ENCODE data around the gene TPSG1.
"Not testable (repeated sequence)": the region's sequence is repeated elsewhere in the genome, so short reads cannot be mapped to it uniquely, and the experiment has no call there.

Gene TPSG1

GRCh38 chr16:1256296-1256873 is 31.3 kb upstream of the TPSG1 start:
- not testable (repeated sequence) for DNase-seq

- DNase-seq: not testable (repeated sequence)
Measured at GRCh38 chr16:1255276-1256122, 30.4 kb upstream of the TPSG1 start, which contains the start of gene TPSD1. TSS of gene TPSD1 (plus strand) at chr16:1256069. CDS start at chr16:1256281, 212 bp downstream.

- not testable (repeated sequence) for DNase-seq
Measured at GRCh38 chr16:1254821-1255220, 29.8 kb upstream of the TPSG1 start.

GRCh38 chr16:1253701-1254364 is 28.8 kb upstream of the TPSG1 start:
- not testable (repeated sequence) for DNase-seq

GRCh38 chr16:1249031-1249755 is 24.1 kb upstream of the TPSG1 start:
- not testable (repeated sequence) for DNase-seq

- not testable (repeated sequence) for DNase-seq
Measured at GRCh38 chr16:1247903-1248537, 23.0 kb upstream of the TPSG1 start.

- no peak for DNase-seq
Measured at GRCh38 chr16:1245452-1246020, 20.5 kb upstream of the TPSG1 start.

- DNase-seq: no peak
Measured at GRCh38 chr16:1244881-1245280, 19.8 kb upstream of the TPSG1 start.

- not testable (repeated sequence) for DNase-seq
Measured at GRCh38 chr16:1243907-1244850, 19.1 kb upstream of the TPSG1 start.

- not testable (repeated sequence) for DNase-seq
Measured at GRCh38 chr16:1243363-1243762, 18.3 kb upstream of the TPSG1 start.

GRCh38 chr16:1241081-1241480 is 16.0 kb upstream of the TPSG1 start:
- not testable (repeated sequence) for DNase-seq

GRCh38 chr16:1240436-1240835 is 15.4 kb upstream of the TPSG1 start, which contains the start of gene TPSAB1:
TSS of gene TPSAB1 (plus strand) at chr16:1240705. CDS start at chr16:1240939, 234 bp downstream.
- not testable (repeated sequence) for DNase-seq

GRCh38 chr16:1239575-1239974 is 14.5 kb upstream of the TPSG1 start:
- DNase-seq: not testable (repeated sequence)

- peak; percentile 0 for DNase-seq
Measured at GRCh38 chr16:1238909-1239308, 13.8 kb upstream of the TPSG1 start.

- peak; percentile 2 for DNase-seq
Measured at GRCh38 chr16:1237990-1238389, 12.9 kb upstream of the TPSG1 start.

GRCh38 chr16:1236659-1237058 is 11.6 kb upstream of the TPSG1 start:
- DNase-seq: not testable (repeated sequence)

- not testable (repeated sequence) for DNase-seq
Measured at GRCh38 chr16:1232049-1232748, 7.1 kb upstream of the TPSG1 start.

- peak; percentile 0 for DNase-seq
Measured at GRCh38 chr16:1231301-1231700, 6.2 kb upstream of the TPSG1 start.

- DNase-seq: peak; percentile 1
Measured at GRCh38 chr16:1230471-1231212, 5.6 kb upstream of the TPSG1 start.
